Germinal center (tissue), 1 donor: ENCODE measurements around the gene SASH3.
"Not testable (repeated sequence)": the region's sequence is repeated elsewhere in the genome, so short reads cannot be mapped to it uniquely, and the experiment has no call there.

ENCODE experiments used
- DNase-seq: peaks from one replicate; pipeline ENCODE4 v3.0.0; 2012; ENCODE audit warnings: mixed read lengths, low spot score

Gene SASH3

GRCh38 chrX:129779747-129780146 lies at the start of gene SASH3:
Gene SASH3, plus strand, starts transcription at chrX:129779949. Its CDS starts 149 bp downstream, at chrX:129780098.
- peak; percentile 41 for DNase-seq

- DNase-seq = no peak
Observed at GRCh38 chrX:129731228-129731627, 48.5 kb upstream of the SASH3 start.

- no peak for DNase-seq
Observed at GRCh38 chrX:129732857-129733256, 46.9 kb upstream of the SASH3 start.

GRCh38 chrX:129733335-129733734 lies 46.4 kb upstream of the SASH3 start:
- no peak for DNase-seq

DNA sequence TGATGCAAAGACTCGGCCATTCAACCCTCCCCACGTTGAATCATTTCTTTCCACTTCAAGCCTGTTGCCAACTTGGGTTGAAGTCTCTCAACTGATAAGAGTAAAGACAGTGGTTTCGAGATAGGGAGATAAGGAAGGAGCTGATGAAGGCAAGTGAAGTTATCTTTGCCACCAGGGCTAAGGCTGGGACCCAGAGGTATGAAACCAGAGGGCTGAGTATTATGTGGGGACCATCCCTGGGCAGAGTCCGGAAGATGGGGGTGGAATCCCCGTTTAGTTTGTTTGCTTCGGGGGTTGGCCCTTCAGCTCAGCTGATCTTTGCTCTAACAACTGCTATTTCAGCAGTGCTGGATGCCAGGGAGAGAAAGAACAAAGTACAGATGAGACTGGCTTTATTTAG lies 43.3 kb upstream of the SASH3 start:
- DNase-seq = no peak

GRCh38 chrX:129737916-129738315 lies 41.8 kb upstream of the SASH3 start:
- peak; percentile 31 for DNase-seq

- DNase-seq = no peak
Observed at GRCh38 chrX:129738466-129739308, 41.1 kb upstream of the SASH3 start, which contains the start of gene XPNPEP2. Gene XPNPEP2, plus strand, starts transcription at chrX:129738979. Its CDS starts 235 bp downstream, at chrX:129739214.

DNA sequence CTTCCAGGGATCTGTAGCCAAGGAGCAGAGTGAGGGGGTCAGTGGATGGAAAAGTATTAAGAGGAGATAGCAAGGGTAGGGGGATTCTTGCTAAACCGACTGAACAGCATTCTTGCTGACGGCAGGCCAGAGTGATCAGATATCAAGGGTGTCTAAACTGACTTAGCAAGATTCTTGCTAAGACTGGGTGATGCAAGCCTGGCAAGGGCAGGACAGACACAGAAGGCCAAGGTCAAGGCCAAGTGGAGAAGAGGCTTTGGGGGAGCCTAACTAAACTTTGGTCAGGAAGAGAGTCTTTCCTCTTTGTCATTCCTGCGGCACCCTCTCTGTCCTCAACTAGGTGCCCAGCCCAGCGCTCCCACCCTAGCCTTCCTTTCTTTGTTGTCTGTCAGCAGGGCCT lies 40.2 kb upstream of the SASH3 start:
- no peak for DNase-seq

GRCh38 chrX:129741880-129742758 lies 37.6 kb upstream of the SASH3 start:
- DNase-seq = no peak

DNA sequence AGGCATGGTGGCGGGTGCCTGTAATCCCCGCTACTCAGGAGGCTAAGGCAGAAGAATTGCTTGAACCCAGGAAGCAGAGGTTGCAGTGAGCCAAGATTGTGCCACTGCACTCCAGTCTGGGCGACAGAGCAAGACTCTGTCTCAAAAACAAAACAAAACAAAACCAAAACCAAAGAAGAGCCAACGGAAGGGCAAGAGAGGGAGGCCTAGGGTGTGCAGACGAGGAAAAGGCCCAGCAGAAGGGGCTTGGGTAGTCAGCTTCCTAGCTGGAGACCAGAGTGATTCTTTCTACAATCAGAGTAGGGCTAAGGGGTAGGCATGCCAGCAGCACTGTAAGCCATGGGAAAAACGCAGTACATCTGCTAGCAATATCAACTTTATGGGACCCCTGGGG lies 37.0 kb upstream of the SASH3 start:
- DNase-seq = not testable (repeated sequence)

GRCh38 chrX:129743821-129744220 lies 35.9 kb upstream of the SASH3 start:
- no peak for DNase-seq

- DNase-seq = no peak
Observed at GRCh38 chrX:129744861-129745321, 34.9 kb upstream of the SASH3 start.

GRCh38 chrX:129746557-129747470 lies 32.9 kb upstream of the SASH3 start:
- no peak for DNase-seq

- DNase-seq = no peak
Observed at GRCh38 chrX:129747533-129747932, 32.2 kb upstream of the SASH3 start.

DNA sequence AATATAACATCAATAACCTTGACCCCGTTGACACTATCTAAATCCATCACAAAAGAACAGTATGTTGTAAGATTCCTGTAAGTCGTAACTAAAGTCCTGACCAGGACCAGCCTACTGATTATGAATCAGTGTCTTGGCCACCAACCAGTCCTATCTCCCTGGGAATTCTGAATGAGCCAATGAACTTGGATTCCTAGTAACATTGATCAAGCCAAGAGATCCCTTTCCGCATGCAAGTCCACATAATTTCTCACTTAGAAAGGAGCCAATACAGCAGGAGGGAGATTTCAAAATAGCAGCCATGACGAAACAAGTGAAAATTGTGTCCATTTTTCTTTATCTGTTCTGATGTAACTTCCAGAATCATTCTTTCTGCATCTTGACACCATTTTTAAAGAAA lies 31.4 kb upstream of the SASH3 start:
- DNase-seq = no peak

- DNase-seq = no peak
Observed at GRCh38 chrX:129749069-129749468, 30.7 kb upstream of the SASH3 start.

DNA sequence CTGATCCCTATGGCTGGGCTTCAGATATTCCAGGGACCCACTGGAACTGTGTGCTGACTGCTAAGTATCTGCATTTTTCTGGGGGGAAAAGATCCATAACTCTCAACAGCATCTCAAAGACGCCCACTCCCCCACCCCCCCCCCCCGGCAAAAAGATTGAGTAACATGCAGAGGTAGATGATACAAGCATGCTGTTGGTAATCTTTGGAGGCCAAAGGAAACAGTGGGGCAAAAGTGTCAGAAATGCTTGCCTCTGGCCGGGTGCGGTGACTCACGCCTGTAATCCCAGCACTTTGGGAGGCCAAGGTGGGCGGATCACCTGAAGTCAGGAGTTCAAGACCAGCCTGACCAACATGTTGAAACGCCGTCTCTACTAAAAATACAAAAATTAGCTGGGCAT lies 28.8 kb upstream of the SASH3 start:
- DNase-seq = no peak

GRCh38 chrX:129754056-129755024 lies 25.4 kb upstream of the SASH3 start:
- DNase-seq = no peak

DNA sequence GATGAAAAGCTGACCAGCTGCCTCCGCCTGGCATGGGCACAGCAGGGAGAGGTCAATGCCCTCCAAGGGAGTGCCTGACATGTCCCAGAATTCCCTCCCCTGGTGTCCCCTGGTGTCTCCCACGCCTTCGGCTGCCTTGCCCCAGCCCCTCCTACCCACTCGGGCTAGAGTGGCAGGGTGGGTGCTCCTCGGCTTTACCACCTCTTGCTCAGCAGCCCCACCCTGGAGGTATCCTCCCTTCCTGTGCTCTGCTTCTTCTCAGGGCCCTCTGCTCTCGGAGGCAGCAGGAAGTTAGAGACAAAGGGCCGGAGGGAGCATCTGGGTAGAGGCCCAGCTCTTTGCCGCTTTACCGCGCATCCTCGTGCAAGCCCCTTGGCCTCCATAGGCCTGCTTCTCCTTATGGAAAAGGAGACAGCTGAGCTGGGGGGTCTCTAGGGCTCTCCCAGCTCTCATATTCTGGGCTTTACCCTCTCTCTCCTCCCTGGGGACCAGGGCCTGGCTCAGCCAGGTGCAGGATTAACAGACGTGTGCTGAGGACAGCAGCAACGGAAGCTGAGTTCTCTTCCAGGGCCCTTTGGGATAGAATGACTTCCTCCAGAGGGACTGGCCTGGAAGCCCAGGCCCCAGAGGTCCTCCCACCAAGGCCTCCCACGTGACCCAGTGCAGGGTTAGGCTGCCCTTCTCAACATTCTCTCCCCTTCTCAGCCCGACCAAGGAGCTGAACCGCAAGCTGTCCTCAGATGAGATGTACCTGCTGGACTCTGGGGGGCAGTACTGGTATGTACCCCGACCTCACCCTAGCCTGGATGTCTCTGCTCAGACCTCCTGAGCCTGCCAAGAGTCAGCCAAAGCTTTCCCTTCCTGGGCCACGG lies 23.7 kb upstream of the SASH3 start:
- no peak for DNase-seq
